ENCODE data around the gene GPR78.

GRCh38 chr4:8558080-8558960 is 21.9 kb upstream of the GPR78 start:
- TF ChIP-seq, protein P1, sequence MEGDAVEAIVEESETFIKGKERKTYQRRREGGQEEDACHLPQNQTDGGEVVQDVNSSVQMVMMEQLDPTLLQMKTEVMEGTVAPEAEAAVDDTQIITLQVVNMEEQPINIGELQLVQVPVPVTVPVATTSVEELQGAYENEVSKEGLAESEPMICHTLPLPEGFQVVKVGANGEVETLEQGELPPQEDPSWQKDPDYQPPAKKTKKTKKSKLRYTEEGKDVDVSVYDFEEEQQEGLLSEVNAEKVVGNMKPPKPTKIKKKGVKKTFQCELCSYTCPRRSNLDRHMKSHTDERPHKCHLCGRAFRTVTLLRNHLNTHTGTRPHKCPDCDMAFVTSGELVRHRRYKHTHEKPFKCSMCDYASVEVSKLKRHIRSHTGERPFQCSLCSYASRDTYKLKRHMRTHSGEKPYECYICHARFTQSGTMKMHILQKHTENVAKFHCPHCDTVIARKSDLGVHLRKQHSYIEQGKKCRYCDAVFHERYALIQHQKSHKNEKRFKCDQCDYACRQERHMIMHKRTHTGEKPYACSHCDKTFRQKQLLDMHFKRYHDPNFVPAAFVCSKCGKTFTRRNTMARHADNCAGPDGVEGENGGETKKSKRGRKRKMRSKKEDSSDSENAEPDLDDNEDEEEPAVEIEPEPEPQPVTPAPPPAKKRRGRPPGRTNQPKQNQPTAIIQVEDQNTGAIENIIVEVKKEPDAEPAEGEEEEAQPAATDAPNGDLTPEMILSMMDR (IDR thresholded peaks at IDR 0.05): no peak
- TF ChIP-seq POLR2A (IDR thresholded peaks at IDR 0.05): no peak
